NOMO-1 (cell line): ENCODE data around the gene TAOK3.
A peak's percentile ranks its signal among the peaks of the same experiment; 100 is the strongest.
"Not testable (repeated sequence)": the region's sequence is repeated elsewhere in the genome, so short reads cannot be mapped to it uniquely, and the experiment has no call there.

Experiments
- DNase-seq, 2 experiments: peaks; one replicate each; lab custom pipeline; 2025; ENCODE audit not compliant: unreplicated experiment in 2 of 2; lab: John Stamatoyannopoulos, UW

TAOK3 gene

DNA sequence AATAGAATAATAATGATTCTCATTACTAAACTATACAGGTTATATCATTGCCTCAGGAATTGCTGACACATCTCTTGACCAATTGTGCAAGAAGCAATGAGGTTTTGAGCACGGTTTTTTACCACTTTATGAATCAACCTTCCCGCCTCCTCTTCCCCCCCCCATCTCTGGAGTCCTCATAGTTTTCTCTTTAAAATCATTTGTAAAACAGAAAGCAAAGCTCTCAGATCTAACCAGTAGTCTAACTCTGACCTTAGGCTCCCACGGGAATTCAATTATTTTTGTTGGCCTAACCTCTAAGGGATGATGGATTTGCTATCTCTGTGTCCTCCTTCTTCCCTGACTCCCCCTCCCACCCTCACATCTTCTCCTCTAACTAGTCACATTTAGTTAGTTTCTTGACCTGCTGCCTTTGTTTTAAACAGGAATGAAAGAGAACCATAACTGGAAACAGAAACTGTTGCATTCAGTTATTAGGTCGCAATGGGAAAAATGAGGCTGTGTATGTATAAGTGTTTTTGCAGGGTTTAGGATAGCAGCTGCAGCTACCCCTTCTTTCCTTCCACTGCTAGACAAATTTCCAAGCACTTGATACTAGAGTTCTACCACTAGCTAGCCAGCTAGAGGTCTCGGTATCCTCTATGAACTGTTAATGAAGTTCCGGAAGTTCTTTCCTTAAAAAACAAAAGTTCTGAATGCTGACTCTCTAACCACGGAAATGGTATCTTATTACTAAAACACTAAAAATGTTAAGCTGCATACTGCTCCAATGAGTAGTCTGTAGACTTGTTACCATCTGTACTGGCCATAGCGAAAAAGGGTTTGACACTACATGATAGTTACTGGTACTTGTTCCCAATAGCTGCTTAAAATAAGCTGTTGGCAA lies 65.4 kb downstream of the TAOK3 start:
- DNase-seq: peak; percentile 64 to 82

DNA sequence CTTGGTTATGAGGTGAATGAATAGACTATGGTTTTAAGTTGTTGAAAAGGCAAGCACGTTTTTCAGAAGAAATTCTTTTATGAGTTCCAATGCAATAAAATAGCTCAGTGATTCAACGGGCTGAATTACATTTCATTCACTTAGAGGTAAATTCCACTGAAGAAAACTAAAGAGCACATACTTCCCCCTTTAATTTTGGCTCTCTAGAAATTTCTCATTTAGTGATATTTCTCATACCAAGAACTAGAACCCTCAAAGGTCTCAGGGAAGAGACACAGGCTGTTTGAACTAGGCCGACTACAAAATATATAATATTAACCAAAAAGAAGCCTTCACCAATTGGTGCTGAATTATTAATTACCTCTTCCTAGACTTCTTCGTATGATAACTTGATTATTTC lies 68.6 kb downstream of the TAOK3 start:
- DNase-seq: no peak

DNA sequence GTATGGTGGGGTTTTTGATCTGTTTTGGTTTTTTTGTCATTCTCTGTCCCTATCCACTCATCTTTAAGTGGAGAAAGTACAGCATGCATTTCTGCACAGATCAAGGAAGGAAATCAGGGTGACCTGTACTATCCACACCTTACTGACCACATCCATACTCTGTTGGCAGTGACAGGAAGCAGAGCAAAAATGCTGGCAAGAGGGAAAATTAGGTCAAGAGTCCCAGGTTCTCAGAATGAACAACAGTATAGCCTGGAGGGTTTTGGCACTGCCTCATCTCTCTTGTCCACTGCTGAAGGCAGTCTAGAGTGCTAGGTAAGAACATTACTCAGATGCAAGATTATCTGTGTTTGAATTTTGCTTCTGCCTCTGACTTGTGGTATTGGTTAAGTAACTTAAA lies 70.7 kb downstream of the TAOK3 start:
- no peak for DNase-seq

DNA sequence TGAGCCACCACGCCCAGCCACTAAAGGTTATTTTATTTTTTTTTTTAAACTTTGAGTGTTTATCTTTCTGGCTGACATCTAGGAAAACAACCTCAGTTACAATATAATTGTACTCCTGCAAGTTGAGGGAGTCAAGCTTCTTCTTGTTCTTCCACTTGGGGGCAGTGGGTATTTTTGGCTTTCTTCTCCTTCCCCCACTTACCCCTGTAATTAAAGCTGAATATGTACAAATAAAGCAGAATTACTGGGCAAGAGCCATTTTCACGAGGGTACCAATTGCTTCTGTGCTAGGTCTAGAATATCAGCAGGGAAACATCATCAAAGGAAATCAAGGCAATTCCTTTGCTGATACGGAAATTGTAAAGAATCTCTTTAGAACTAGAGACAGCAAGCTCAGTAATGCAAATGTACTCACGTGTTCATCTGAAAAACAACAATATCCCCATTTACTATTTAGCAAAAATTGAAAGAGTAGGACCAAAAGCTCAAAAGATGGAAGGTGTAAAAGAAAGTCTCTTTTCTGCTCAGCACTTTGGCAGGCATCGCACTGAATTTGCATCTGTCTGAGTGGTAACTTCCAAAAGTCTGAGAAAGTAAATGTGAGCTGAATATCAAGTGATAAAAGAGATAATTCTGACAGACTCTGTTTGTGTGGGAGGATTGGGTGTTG lies 72.8 kb downstream of the TAOK3 start:
- DNase-seq: no peak

DNA sequence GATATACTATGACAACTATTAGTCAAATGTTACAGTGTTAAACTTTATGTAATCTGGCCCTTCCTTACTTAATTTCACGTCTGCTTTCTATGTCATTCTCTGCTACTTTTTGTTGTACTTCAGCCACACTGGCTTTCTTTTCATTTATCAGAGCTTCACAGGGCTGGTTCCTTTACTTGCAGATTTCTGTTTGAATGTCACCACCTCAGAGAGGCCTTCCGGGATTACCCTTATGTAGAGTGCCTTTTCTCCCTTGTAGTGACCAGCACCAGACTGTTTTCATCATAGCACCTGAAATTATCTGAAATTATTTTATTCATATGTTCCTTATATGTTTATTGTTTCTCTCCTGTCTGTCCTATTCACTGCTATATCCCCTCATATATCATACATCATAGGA lies 75.4 kb downstream of the TAOK3 start:
- no peak for DNase-seq

DNA sequence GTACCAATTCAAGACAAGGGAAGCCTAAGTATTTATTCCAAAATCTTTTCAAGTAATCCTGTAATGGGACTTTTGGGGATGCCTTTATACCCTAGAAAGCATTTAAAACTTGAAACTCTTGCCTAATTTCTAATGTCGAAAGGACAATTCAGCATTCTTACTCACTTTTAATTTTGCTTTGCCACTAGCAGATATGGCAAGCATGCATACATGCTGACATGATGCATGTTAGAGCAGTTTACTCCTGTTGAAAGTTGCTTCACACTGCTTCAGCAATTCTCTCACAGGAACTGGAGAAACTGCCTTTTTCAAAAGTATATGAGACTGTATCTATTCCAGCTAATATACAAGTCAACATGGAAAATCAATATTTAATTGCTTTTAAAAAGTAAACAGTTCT lies 79.9 kb downstream of the TAOK3 start:
- no peak for DNase-seq

DNA sequence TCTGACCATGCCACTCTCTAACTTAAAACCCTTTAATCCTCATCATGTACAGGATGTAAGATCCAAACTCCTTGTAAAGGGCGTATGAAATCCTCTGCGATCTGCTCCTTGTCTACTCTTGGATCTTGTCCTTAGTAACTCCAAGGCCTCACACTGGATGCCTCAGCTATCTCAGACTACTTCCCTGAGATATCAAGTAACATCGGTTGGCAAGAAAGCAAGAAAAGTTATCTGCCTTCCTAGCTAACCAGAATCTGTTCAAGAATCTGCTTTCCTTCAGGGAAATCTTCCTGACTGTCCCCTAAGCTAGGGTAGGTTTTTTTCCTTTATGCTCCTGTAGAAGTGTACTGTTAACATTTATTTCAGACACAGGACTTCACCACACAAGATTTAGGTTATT lies 82.6 kb downstream of the TAOK3 start:
- no peak for DNase-seq

DNA sequence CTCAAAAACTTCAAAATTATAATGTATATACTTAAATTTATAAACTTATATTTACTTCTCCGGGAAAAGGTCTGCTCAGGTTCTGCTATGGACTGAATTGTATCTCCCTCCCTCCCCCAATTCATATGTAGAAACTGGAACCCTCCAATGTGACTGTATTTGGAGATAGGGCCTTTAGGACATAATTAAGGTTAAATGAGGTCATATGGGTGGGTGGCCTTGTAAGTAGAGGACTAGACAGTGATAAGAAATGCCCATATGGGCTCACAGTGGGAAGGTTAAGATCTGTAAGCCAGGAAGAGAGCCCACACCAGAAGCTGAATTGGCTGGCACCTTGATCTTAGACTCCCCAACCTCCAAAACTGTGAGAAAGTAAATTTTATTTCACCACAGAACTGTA lies 84.5 kb downstream of the TAOK3 start:
- DNase-seq: no peak

DNA sequence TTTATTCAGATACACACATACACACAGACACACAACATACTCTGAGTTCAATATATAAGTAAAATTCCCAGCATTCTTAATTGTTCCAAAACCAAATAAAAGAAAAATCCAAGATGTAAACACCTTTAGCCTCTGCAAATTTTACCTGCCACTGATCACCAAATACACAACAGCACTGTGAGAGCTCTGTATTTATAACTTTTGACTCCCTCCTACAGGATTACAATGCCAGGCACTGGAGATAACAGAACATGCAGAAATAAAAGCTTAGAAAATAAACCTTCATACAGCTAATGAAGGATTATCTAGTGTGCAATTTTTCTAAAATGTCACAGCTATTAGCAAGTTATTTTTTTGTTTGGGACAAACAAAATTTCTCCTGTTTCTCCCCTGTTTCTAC lies 85.0 kb downstream of the TAOK3 start:
- no peak for DNase-seq

DNA sequence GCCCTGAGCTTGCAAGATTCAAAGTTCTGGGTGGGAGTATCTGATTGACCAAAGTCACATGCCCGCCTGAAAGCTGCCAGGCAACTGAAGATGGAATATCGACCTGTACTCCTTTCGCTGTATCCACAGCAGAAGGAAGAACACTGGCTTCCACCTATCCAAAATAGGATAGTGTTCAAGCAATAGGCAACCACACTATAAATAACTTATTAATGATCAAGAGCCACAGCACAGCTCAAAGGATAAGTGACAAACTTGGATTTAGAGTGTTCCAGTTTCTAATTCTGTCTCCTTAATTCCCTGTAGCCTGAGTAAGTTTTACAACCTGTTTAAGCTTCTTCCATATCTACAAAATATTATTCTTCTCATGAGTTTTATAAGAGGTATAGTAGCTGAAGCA lies 89.9 kb downstream of the TAOK3 start:
- DNase-seq: no peak

DNA sequence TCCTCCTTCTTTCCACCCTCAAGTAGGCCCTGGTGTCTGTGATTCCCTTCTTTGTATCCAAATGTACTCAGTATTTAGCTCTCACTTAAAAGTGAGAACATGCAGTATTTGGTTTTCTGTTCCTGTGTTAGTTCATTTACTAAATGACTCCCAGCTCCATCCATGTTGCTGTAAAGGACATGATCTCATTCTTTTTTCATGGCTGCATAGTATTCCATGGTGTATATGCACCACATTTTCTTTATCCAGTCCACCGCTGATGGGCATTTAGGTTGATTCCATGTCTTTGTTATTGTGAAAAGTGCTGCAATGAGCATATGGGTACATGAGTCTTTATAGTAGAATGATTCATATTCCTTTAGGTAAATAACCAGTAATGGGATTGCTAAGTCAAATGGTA lies 94.4 kb downstream of the TAOK3 start:
- not testable (repeated sequence) for DNase-seq

DNA sequence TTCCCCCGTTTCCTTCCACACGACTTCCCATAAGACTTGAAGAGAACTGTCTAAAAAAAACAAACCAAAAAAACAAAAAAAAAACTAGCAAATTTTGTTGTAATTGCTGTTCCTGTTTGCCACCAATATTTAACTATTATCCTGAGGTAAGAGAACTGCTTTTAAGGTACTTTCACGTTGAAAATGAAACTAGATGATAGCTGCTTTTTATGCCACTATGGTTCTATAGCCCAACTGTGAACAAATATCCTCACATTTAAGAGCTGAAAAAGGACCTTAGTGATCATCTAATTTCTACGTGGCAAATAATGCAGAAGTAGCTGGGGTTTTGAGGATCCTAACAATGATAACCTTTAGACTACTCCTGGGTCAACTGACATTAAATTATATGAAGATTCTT lies 98.6 kb downstream of the TAOK3 start:
- no peak for DNase-seq

DNA sequence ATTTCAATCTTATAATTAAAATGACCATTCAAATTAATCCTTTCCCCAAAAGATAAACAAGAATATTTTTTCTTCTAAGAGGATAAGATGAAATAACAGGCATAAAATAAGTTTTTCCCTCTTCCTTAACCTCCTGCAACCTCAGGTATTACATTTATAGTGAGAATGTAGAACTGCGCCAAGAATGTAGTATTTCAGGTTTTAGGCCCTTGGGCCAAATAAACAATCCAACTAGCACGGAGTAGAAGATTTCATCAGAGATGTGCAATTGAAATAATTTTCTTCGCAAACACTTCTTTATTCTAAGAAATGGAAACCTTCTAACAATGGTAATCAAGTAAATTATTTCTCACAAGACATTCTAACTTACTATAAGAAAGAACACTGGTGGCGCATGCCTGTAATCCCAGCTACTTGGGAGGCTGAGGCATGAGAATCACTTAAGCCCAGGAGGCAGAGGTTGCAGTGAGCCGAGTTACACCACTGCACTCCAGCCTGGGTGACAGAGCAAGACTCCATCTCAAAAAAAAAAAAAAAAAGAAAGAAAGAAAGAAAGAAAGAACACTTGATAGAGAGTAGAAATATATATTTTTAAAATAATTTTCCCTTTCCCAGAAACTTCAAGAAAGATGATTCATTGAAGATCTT lies 100.8 kb downstream of the TAOK3 start:
- no peak for DNase-seq

DNA sequence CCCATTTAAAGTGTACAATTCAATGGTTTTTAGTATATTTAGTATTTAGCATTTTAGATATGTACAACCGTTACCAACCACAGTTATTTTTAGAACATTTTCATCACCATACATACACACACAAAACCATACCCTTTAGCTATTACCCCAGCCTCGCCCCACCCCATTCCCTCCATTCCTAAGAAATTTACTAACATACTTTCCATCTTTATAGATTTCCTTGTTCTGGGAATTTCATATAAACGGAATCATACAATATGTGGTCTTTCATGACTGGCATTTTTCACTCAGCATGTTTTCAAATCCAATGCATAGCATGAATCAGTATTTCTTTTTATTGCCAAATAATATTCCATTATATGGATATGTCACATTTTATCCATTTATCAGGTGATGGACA lies 101.5 kb downstream of the TAOK3 start:
- no peak for DNase-seq

DNA sequence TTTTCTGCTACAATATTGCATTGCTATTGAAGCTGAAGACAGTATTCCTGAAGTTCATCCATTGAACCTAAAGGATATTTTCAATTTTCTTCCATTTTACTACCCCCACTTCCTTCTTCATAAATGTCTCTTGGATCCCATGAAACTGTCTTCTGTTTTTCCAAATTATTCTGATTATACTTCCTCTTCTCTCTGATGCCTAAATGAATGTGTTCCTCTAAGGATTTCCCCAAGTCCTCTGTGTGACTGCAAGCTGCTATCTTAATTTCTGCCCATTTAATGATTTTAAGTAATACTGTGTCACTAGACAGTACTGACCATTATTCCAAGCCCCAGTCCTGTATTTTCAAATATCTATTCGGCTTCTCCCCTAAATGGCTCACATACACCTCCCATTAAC lies 102.9 kb downstream of the TAOK3 start:
- DNase-seq: no peak

DNA sequence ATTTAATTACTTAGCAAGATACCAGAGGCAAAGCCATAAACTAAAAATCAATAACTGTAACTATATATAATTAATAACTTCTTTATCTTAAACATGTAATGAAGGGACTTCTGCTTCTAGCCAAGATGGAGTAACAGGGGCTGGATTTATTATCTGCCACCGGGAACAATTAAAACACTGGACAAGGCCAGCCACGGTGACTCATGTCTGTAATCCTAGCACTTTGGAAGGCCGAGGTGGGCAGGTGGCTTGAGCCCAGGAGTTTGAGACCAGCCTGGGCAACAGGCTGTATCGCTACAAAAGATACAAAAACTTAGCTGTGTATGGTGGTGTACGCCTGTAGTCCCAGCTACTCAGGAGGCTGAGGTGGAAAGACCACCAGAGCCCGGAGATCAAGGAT lies 113.6 kb downstream of the TAOK3 start:
- no peak for DNase-seq

DNA sequence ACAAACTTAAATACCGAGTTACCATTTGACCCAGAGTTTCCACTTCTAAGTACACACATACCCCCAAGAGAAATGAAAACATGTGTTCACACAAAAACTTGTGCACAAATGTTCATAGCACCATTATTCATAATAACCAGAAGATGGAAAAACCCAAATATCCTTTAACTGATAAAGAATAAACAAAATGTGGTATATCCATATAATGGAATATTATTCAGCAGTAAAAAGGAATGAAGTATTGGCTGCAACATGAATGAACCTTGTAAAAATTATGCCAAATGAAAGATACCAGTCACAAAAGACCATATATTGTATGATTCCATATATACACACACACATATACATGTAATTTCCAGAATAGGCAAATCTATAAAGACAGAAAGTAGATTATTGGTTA lies 116.4 kb downstream of the TAOK3 start:
- DNase-seq: no peak

DNA sequence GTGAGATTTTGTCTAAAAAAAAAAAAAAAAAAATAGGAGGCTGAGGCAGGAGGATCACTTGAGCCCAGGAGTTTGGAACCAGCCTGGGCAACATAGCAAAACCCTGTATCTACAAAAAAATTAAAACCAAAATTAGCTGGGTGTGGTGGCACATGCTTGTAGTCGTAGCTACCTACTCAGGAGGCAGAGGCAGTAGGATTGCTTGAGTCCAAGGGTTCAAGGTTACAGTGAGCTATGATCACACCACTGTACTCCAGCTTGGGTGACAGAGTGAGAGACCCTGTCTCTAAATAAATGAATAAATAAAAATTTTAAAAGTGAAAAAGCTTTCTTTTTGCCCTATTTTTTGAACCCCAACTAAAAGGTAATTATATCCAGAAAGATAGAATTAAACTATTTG lies 123.2 kb downstream of the TAOK3 start:
- no peak for DNase-seq

DNA sequence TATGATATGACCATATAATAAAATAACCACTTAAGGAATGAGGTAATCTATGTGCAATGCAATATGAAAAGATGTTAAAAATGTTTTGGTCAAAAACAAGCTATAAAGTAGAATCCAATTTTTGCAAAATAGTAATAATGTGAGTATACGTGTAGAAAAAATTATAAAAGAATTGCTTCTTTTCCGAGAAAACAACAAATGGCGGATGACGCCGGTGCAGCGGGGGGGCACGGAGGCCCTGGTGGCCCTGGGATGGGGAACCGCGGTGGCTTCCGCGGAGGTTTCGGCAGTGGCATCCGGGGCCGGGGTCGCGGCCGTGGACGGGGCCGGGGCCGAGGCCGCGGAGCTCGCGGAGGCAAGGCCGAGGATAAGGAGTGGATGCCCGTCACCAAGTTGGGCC lies 126.8 kb downstream of the TAOK3 start:
- not testable (repeated sequence) for DNase-seq

DNA sequence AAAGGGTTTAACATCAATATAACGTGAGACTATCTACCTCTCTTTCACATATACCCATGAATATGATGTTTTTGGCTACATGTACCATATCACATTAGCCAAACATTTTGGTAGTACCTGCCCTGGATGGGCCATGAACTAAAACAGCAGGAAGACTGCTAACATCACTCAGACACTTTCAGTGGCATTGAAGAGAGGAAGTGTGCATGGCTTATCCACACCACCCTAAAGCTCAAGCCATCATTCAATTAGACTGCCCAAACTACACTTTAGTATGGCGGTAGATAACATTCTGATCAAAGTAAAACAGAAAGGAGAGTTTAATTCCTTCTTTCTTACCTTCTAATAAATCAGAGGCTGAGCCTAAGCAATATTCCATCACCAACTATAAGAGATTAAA lies 133.8 kb downstream of the TAOK3 start:
- no peak for DNase-seq

DNA sequence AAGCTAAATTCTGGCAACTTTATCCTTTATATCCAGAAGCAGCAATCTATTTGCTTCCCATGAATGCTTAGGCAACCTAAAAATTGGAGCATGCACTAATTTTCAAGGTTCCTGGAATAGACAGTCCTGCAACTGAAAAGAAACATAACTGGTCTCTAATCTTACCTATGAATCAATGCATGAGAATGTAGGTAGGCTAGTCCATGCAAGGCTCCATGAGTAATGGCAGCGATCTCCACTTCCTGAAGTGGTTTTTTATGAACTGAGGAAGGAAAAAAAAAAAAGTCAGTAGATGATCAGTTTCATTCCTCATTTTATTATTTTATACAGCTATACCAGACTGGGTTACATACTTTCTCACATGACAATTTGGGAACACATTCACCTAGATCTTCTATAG lies 134.8 kb downstream of the TAOK3 start:
- no peak for DNase-seq
